OCI-LY1 (cell line): Measurements from ENCODE around the gene RAPGEF1.

Experiments
- CTCF ChIP-seq: fragments of 200-600 bp; sonication (generic), shearing (Covaris generic); IDR thresholded peaks from 2 replicates; pipeline ENCODE4 v1.5.1; 2017; ENCODE audit warnings: mild to moderate bottlenecking, antibody characterized with exemption, low read length, moderate library complexity, mixed read lengths
- EZH2 ChIP-seq: fragments of 200-600 bp; sonication (generic), shearing (Covaris generic); IDR thresholded peaks from 2 replicates; pipeline ENCODE4 v1.8.0; 2017; ENCODE audit warnings: borderline replicate concordance, mixed run types, mild to moderate bottlenecking, antibody characterized with exemption, low read length, moderate library complexity, mixed read lengths

- TF ChIP-seq CTCF (no peak), EZH2 (no peak)
Observed at GRCh38 chr9:131574730-131575640, 164.9 kb downstream of the RAPGEF1 start.
